Psoas muscle (tissue), 8 donors: ENCODE results near the gene SRP14. TPM values are rescaled to one million over a fixed set of nuclear protein-coding genes. Genes with fewer than 3 reads are reported as not detected.
"Not testable (repeated sequence)": the region's sequence is repeated elsewhere in the genome, so short reads cannot be mapped to it uniquely, and the experiment has no call there.

ENCODE experiments used
- ATAC-seq, 4 donors: fragments of 200-7000 bp; cut with Tn5 transposase; one replicate each; pipeline ENCODE4 v1.9.1; 2020; ENCODE audit warnings: moderate library complexity in 3 of 4, mild to moderate bottlenecking in 2 of 4
- DNase-seq, 2 donors: peaks; one replicate each; pipeline ENCODE4 v3.0.0-alpha.2; 2020
- H3K27ac ChIP-seq: fragments of 200-600 bp; one replicate; pipeline ENCODE4 v1.8.0; 2022
- H3K27me3 ChIP-seq, 3 donors: fragments of 200-600 bp in 1 of 3; one replicate each; pipeline versions ENCODE4 v1.6.1 to v1.8.0; 2013 to 2022; ENCODE audit warnings: low read length in 2 of 3, mild to moderate bottlenecking in 2 of 3, moderate library complexity in 1 of 3; ENCODE audit not compliant: insufficient read depth in 3 of 3
- H3K36me3 ChIP-seq, 2 donors: fragments of 200-600 bp in 1 of 2; one replicate each; pipeline versions ENCODE4 v1.6.1 to v1.8.0; 2013 to 2022; ENCODE audit warnings: low read depth in 1 of 2, mild to moderate bottlenecking in 1 of 2, moderate library complexity in 1 of 2; ENCODE audit not compliant: insufficient read depth in 1 of 2
- H3K4me1 ChIP-seq: fragments of 200-600 bp; one replicate; pipeline ENCODE4 v1.8.0; 2022
- H3K4me3 ChIP-seq: fragments of 200-600 bp; one replicate; pipeline ENCODE4 v1.8.0; 2022; ENCODE audit warnings: mild to moderate bottlenecking
- H3K9me3 ChIP-seq: fragments of 200-600 bp; one replicate; pipeline ENCODE4 v1.8.0; 2022
- CTCF ChIP-seq: fragments of 200-600 bp; IDR thresholded peaks from one replicate; pipeline ENCODE4 v1.8.0; 2022; ENCODE audit warnings: antibody characterized with exemption
- WGBS, 3 donors: extraction: QIAGEN DNeasy Blood & Tissue Kit; methylation state at CpG; one replicate each; pipeline versions ENCODE4 v1.1.6 to v1.1.7; 2013; 5-methylcytosine and 5-hydroxymethylcytosine counted together
- intact Hi-C, 2 donors: fragments of 100-400 bp; cut with DNase I; formaldehyde crosslinking; loops; one replicate each; pipeline versions ENCODE4 v1.11.0 to v1.14.2; 2022
- polyA plus RNA-seq, 3 donors: library from polyadenylated mRNA; stranded (reverse); fragments of 200-250 nt; gene quantifications; one replicate each; pipeline ENCODE4 v1.2.3, GENCODE V29; 2013
- total RNA-seq, 4 donors: library from RNA; stranded (reverse); fragmentation: NEBNext Ultra II Directional in 2 of 4; extraction: Animal tissue kit (Norgen Biotek cat#: 25700) in 2 of 4; gene quantifications; one replicate each; pipeline versions ENCODE4 v1.2.1 to v1.2.4, GENCODE V29; 2021 to 2023
- donor health status: healthy with polysubstance abuse.
- donor health status: DM: no; HTN: no; CAD: no; lungs with moderate emphysema.
- donor health status: Bipolar disorder and iron deficiency.
- donor health status: healthy.
- donor health status: DM: yes; HTN: yes; CAD: no.
- donor health status: DM: no; HTN: no; CAD: no.
- donor health status: DM: no; HTN: no; CAD: no.
- donor health status: DM: yes; HTN: yes; CAD: no.

Gene SRP14
- total and polyA plus RNA-seq, 7 donors, result 134 to 288 (median 170) TPM

GRCh38 chr15:40002295-40002694 lies 36.7 kb downstream of the SRP14 start:
- no peaks in the 10 kb centered on the region for H3K9me3 ChIP-seq
- H3K4me1 ChIP-seq, result no peaks in the 10 kb centered on the region
- H3K4me3 ChIP-seq, result no peak overlapping the region
- TF ChIP-seq CTCF, result no peak
- intact Hi-C loops, result no loop called here
- no peak for DNase-seq
- H3K27me3 ChIP-seq, result no peaks in the 10 kb centered on the region
- no peak for ATAC-seq
- H3K27ac ChIP-seq, result no peak overlapping the region
- peaks cover 11 to 92% of the 10 kb centered on the region in 2 donors for H3K36me3 ChIP-seq
- WGBS, 3 donors, result 91 to 97% (median 97%) methylated on average over 2 of the region's 2 CpGs

GRCh38 chr15:39999538-40000200 lies 39.3 kb downstream of the SRP14 start:
- H3K27me3 ChIP-seq, result no peaks in the 10 kb centered on the region
- ATAC-seq, result no peak
- no peak for DNase-seq
- no peak for TF ChIP-seq CTCF
- peaks cover 8 to 92% of the 10 kb centered on the region in 2 donors for H3K36me3 ChIP-seq
- no peak overlapping the region for H3K27ac ChIP-seq
- H3K9me3 ChIP-seq, result no peaks in the 10 kb centered on the region
- intact Hi-C loops, result no loop called here
- H3K4me3 ChIP-seq, result no peak overlapping the region
- H3K4me1 ChIP-seq, result no peaks in the 10 kb centered on the region

- DNase-seq (no peak), ATAC-seq (no peak)
- intact Hi-C loops, result no loop called here
- H3K27me3 ChIP-seq, result no peaks in the 10 kb centered on the region
- no peak for TF ChIP-seq CTCF
- no peaks in the 10 kb centered on the region for H3K9me3 ChIP-seq
- H3K36me3 ChIP-seq, result peaks cover 8 to 92% of the 10 kb centered on the region in 2 donors
- WGBS, 3 donors, result 65 to 80% (median 67%) methylated on average over 6 of the region's 6 CpGs
- no peaks in the 10 kb centered on the region for H3K4me1 ChIP-seq
- H3K4me3 ChIP-seq, result no peak overlapping the region
- no peak overlapping the region for H3K27ac ChIP-seq
Measured at GRCh38 chr15:39998511-39999077, 40.4 kb downstream of the SRP14 start.

GRCh38 chr15:39997639-39998038 lies 41.3 kb downstream of the SRP14 start:
- TF ChIP-seq CTCF, result no peak
- H3K36me3 ChIP-seq, result peaks cover 7 to 90% of the 10 kb centered on the region in 2 donors
- 85 to 95% (median 94%) methylated on average over 6 of the region's 6 CpGs for WGBS, 3 donors
- H3K27ac ChIP-seq, result no peak overlapping the region
- DNase-seq (no peak), ATAC-seq (no peak)
- H3K4me1 ChIP-seq, result no peaks in the 10 kb centered on the region
- H3K9me3 ChIP-seq, result no peaks in the 10 kb centered on the region
- no peak overlapping the region for H3K4me3 ChIP-seq
- no peaks in the 10 kb centered on the region for H3K27me3 ChIP-seq
- intact Hi-C loops, result no loop called here

GRCh38 chr15:39997031-39997430 lies 42.0 kb downstream of the SRP14 start:
- Histone ChIP-seq H3K4me3 (no peak overlapping the region), H3K36me3 (peaks cover 12 to 90% of the 10 kb centered on the region in 2 donors), H3K27ac (no peak overlapping the region), H3K27me3 (no peaks in the 10 kb centered on the region), H3K4me1 (no peaks in the 10 kb centered on the region), H3K9me3 (no peaks in the 10 kb centered on the region)
- WGBS, 3 donors, result 99 to 100% (median 100%) methylated on average over 1 of the region's 1 CpG
- no peak for TF ChIP-seq CTCF
- ATAC-seq, result no peak
- intact Hi-C loops, result no loop called here
- DNase-seq, result no peak

GRCh38 chr15:39996228-39996627 lies 42.8 kb downstream of the SRP14 start:
- WGBS, 3 donors, result 94 to 100% (median 96%) methylated on average over 2 of the region's 2 CpGs
- ATAC-seq, result not testable (repeated sequence)

GRCh38 chr15:39992953-39993352 lies 46.0 kb downstream of the SRP14 start:
- WGBS, 3 donors, result 83 to 97% (median 90%) methylated on average over 5 of the region's 5 CpGs
- H3K36me3 ChIP-seq, result peaks cover 10 to 98% of the 10 kb centered on the region in 2 donors
- H3K27me3 ChIP-seq, ATAC-seq, H3K4me1 ChIP-seq, H3K4me3 ChIP-seq, H3K9me3 ChIP-seq, H3K27ac ChIP-seq, DNase-seq: not testable (repeated sequence)
- intact Hi-C loops, result loop anchor here in 1 of 2 donors (5.0 kb wide), 1 partner anchor 41 kb away; no protein-coding TSS in a partner anchor

More at GRCh38 chr15:39996228-39996627, 42.8 kb downstream of the SRP14 start:
- DNase-seq, H3K27me3 ChIP-seq, H3K9me3 ChIP-seq, H3K27ac ChIP-seq, H3K4me1 ChIP-seq, H3K4me3 ChIP-seq, intact Hi-C loops: not testable (repeated sequence)
- peaks cover 11 to 90% of the 10 kb centered on the region in 2 donors for H3K36me3 ChIP-seq
